Panc1 (cell line): Measurements from ENCODE around the gene EZH2.

ENCODE experiments used
- TCF7L2 ChIP-seq: IDR thresholded peaks from 2 replicates; pipeline ENCODE4 v1.6.1; 2011; ENCODE audit warnings: mild to moderate bottlenecking, low read depth, low read length, inconsistent platforms
- TF ChIP-seq, protein P1 (sequence below): fragments of 450-650 bp; IDR thresholded peaks from 2 replicates; pipeline ENCODE4 v1.5.1; 2017; ENCODE audit warnings: mild to moderate bottlenecking

DNA sequence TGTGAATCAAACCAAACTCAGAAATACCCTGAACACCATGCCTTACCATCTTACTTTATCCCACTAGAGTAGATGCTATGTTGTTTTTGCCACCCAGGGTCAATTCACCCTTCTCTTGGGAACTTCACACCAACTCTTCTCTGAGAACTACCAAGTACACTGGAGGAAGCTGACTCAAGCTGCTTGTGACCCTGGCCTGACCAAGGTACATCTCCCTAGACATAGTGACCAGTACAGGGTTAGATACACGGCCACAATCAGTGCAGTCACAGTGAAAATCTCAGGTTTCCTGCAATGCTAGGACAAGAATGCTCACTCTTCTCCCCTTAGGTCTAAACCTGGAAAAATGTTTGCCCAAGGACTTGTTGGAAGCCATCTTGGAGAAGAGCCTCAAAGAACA, 31.8 kb downstream of the EZH2 start:
- TF ChIP-seq TCF7L2 = no peak
- TF ChIP-seq, protein P1, sequence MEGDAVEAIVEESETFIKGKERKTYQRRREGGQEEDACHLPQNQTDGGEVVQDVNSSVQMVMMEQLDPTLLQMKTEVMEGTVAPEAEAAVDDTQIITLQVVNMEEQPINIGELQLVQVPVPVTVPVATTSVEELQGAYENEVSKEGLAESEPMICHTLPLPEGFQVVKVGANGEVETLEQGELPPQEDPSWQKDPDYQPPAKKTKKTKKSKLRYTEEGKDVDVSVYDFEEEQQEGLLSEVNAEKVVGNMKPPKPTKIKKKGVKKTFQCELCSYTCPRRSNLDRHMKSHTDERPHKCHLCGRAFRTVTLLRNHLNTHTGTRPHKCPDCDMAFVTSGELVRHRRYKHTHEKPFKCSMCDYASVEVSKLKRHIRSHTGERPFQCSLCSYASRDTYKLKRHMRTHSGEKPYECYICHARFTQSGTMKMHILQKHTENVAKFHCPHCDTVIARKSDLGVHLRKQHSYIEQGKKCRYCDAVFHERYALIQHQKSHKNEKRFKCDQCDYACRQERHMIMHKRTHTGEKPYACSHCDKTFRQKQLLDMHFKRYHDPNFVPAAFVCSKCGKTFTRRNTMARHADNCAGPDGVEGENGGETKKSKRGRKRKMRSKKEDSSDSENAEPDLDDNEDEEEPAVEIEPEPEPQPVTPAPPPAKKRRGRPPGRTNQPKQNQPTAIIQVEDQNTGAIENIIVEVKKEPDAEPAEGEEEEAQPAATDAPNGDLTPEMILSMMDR = no peak
